GM21786 (cell line): Measurements from ENCODE around the gene BTNL2.

ENCODE experiments used
- ATAC-seq: cut with Tn5 transposase; IDR thresholded peaks from one replicate; pipeline ENCODE4 v1.9.1; 2021; ENCODE audit not compliant: unreplicated experiment

The BTNL2 gene

DNA sequence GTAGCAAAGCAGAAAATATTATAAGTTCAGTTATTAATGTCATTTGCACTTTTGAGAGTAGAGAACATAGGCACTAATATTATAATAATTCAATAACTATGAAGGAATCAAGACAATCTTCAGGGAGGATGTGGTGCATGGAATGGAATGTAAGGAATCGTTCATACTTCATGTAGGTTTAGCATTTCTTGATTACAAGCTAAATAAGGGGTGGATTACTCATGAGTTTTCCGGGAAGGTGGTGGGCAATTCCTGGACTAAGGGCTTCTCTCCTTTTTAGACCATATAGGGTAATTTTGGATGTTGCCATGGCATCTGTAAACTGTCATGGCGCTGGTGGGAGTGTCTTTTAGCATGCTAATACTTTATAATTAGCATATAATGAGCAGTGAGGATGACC lies 9.1 kb upstream of the BTNL2 start:
- ATAC-seq = no peak

DNA sequence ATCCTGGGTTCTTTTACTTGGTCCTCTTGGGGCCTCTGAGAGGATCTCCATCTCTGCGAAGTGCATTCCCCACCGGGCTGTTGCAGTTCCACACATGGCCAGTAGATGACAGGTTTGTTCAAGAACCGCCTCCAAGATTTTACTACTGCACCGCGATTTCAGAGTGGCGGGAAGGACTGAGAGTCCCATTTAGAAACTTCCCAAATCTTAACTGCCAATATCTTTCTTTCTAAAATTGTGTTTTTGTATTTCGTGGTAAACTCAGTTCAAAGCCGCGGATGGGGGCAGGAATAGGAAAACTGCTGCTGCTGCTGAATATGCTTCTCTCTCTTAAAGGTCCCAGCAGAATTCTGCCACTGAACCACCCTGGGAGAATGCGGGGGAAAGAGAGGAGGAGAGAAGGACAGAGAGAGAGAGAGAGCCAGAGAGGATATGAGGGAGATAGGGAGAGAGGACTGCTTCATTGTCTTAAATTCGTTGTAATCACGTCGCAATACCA lies 8.6 kb upstream of the BTNL2 start:
- no peak for ATAC-seq

DNA sequence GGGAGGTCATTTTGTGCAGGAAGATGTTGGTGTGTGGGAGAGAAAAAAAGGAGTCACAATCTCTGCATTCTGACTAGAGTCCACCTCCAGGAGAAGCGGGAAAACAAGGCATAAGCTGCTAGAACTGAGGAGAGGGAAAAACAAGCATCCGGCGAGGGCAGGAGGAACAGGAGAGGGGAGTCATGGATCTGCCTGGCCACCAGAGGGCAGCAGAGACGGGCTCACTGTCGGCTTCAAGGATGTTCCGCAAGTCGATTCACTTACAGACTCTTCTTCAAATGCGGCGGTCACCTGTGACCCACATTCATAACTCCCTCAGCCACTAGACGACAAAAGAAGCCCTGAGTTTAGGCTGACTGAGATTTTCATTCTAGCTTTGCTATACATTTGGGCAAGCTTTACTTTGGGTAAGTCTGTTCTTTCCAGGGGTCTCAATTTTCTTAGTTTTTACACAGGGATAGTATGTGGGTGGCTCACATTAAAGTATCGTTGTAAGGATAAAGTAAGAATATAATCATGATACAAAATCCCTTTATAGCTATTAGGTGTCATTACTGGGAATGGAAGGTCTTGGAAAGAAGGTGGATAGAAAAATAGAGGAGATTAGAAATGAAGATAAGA lies 6.6 kb upstream of the BTNL2 start:
- ATAC-seq = no peak

DNA sequence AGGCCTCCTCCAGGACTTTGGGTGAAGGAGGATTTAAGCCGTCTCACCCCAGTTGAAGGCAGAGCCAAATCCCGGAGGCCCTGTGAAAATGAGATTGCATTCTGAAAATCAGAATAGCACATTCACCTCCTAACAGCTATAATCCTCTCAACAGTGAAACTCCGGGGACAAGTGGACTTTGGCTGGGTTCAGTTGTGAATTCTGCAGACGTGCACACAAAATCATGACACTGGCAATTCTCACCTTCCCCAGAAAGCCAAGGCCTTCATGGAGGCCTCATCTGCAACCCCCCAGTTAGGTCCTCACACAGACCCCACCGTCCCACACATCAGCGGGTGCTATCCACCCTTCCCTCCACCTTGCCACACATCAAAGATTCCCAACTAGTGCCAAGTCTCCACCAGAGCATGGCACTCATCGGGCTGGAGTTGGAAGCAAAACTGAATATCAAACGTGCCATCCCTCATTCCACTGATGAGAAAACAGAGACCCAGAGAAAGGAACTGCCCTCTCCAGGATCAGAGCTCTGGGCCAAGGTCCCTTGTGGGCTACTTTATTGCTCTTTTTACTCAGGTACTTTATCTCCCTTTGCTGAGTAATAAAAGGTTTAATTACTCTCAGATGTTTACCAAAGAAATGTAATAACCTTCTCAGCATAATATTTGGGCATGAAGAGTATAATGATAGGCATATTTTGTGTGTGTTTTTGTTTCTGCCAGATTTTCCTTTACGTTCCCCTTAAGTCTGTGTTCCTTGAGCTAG lies 4.8 kb upstream of the BTNL2 start:
- no peak for ATAC-seq

DNA sequence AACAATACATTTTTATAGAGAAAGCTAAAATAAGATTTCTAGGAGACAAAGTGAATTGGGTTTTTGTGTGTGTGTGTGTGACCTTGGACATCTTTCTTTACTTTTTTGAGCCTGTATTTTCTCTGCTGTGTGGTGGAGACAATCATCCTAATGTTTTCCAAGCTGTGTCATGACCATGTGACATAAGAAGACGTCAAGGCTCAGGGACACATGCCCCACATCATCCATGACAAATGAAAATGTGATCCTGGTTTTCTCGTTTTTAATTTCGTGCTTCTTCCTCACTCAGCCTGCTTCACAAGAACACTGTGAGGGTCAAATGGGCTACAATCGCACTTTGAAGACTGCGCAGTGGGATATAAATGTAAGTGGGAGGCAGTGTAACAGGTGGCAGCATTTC lies 3.9 kb upstream of the BTNL2 start:
- ATAC-seq = no peak

DNA sequence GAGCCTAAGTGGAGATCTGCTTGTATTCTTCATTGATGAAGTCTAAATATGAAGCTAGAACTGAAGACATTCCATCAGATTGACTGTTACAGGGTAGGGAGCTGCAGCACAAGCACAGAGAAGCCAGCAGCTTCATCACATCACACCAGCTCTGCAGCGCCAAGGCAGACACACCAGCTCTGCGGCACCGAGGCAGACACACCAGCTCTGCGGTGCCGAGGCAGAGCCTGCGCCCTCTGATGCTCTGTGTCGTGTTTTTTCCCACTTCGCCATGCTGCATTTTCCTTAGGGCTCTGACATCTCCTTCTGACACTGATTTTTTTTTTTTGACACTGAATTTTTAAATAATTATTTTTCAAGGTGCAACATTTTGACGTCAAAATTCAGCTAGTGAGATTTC lies 784 bp downstream of the BTNL2 start:
- no peak for ATAC-seq

DNA sequence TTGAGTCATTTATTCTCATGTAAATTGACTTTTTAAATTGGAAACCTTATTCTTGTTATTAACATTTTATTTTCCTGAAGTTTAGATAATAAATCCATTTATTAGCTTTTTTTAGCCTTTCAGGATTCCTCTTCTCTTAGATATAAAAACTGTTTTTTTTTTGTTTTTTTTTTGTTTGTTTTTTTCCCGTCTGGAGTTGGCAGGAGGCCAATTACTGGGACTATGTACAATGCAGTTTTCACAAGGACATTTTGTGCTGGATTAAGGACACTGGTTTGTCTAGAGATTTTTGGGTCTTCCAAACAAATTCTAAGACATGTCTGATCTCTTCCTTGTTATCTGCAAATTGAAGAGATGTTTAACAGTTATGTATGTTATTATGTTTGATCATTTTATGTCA lies 1.3 kb downstream of the BTNL2 start:
- ATAC-seq = no peak

DNA sequence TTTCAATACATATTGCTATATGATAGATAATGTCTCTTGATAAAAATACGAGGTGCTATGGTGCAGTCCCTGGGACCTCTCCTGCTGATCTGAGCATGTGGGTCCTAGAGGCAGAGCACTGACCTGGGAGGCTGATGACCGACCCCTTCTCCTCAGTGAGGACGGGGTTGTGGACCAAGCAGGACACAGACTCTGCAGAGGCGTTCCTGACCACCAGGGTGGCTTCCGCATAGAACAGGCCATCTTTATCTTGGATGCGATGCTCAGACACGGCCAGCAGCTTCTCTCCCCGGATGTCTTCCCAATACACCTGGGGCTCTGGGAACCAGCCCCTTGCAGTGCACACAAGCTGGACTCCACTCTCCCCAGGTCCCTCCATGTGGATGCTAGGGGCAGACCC lies 4.2 kb downstream of the BTNL2 start:
- no peak for ATAC-seq

DNA sequence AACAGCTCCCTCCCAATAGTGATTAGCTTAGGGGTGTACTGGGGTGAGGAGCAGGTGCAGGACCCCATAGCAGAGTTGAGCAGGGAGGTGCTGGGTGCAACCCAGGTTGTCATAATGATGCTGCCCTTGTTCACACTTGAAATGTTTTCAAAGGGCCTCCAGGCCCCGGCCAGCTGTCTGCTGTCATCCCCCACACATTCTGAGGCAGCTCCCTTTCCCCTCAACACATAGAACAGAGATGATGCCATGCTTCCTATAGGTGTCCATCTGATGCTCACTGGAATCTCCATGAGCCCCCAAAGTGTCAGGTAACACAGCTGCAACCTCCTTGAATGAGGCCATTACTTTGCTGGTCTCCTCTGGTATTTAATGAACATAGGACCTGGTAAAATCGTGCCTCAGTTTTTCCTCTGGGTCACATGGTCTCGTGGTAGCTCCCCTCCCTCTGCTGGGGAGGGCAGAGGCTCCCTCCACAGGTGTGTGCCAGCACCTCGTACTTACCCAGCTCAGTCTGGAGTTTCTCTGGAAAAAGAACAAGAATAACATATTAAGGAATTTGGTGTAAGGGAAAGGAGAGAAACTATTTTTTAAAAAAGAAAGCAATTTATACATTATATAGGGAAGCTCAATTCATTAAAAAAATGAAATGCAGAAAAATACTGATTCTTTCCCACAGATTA lies 5.6 kb downstream of the BTNL2 start:
- no peak for ATAC-seq

DNA sequence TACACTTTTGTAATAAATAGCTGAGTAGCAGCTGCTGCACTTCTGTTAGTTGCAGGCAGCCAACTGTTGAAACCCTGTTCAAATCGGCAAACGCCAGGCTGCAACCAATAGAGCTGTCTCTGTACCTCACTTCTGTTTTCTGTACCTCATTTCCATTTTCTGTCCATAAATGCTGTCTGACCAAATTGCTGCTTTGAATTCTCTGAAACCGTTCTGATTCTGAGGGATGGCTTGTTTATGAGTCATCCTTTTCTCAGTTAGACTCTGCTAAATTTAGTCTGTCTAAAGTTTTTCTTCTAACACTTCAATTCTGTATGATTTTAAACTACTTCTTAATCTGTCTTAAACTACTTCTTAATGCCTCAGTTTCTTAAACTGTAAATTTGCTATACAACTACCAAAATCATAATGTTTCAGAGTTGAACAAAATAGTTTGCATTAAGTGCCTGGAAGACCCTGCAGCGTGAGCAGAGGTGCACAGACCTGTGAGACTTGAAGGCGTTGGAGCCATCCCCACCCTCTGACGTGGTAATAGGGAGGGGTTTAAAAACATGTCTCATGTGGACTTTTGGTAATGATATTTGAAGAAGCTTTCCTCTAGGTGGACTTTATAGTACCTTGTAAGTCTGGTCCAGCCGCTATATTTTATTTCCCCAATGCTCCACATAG lies 9.6 kb downstream of the BTNL2 start:
- peak; percentile 87 for ATAC-seq

DNA sequence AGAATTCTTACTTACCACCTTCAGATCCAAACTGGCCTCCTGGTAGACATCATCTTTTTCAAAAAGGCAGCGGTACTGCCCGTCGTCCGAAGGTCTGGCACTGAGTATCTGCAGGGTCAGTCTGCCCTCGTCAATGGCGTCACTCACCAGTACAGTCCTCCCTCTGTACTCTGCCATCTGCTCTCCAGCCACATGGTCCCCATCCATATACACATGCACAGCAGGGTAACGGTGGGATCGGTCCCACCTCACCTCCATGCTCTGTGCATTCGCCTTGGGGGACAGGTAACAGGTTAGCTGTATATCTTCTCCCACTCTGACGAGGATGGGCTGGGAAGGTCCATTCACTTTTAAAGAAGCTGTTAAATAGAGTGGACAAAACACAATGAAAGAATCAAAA lies 11.0 kb downstream of the BTNL2 start:
- ATAC-seq = no peak

DNA sequence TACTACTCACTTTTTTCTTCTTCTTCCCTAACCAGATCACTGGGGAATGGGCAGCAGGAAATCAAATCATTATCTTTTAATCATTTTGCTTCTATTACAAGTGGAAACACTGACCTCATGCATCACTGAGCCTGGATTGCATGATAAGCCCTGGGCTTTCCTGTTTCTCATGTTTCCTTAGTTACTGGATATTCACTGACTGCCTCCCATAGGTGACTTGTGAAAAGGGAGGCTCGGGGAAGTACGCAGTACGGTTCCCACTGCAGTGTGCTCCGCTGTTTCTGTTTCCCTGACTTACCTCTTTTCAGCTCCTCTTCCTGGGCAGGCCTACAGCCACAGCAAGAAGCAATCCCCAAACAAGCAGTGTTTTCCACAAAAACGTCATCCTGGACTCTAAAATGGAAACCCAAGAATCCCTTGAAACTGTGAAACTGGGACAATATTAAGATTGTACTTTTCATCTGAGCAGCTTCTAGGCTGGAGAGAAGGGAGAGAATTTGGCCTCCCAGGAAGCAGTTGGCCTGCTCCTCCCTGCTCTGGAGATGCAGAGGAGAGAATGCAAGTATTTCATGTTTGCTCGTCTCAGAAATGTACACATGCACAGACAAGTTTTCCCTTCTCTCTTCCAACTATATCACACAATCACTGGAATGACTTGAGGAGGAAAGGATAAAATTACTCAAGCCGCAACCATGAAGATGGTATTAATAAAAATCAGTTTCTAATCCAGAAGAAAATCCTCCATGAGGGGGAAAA lies 13.1 kb downstream of the BTNL2 start:
- ATAC-seq = no peak

DNA sequence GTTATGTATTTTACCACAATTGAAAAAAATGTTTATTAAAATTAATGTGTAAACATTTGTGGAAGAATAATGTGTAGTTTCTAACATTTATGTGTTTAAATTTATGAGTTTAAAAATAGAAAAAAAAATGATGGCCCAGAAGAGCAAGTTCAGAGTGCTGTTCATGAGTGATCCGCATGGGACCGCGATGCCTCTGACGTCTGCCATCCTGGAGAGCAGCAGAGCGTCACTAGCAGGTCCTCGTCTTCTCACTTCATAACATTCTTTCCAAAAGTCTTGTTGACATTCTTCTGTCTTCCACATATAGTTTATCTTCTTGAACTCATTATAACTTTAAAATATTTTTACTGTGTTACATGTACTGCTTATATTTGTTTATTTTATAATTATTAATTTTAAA lies 15.5 kb downstream of the BTNL2 start:
- no peak for ATAC-seq

DNA sequence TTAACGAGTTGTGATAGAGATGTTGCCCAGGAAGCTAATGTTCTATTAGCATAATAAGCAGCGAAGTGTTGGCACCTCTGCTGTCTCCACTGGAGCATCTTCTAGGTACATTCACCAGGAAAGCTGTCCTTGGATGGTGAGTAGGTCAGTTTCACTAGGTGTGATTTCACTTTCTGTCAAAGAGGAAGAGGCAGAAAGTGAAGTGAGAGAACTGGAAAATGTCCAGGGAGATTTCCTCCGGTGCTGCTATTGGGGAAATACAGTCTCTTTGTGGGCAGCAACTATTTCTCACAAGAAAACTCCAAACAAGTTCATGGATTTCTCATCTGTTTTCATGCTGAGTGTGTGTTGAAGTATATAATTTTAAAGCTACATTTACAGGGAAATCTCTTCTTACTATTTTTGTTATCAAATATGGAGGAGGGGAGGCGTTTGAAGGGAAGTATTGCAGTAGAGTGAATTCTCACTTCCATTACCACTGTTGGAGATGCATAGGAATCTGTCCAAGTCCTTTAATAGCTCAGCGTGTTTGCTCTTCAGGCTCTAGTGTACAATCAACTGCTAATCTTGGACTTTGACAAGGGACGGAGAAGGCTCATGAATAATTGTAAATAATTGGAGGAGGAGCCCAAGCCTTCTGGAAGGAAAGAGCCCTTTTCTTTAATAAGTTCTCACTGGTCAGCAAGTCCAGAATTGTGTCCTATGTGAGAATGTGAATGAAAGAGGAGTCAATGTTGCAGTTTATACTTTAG lies 19.2 kb downstream of the BTNL2 start:
- ATAC-seq = no peak

DNA sequence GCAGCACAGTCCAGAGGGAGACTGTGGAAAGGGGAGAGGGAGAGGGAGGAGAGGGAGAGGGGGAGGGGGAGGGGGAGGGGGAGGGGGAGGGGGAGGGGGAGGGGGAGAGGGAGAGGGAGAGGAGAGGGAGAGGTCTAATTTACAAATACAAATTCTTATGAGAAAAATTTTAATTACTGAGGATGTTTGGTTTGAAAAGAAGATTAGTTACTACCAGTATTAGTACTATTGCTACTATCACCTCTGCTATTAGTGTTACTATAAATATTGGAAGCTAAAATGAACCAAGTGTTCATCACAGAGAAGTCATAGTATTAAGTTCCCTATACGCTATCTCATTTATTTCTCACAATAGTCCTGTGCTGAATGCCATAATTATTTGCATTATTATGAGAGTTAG lies 20.9 kb downstream of the BTNL2 start:
- ATAC-seq = no peak

DNA sequence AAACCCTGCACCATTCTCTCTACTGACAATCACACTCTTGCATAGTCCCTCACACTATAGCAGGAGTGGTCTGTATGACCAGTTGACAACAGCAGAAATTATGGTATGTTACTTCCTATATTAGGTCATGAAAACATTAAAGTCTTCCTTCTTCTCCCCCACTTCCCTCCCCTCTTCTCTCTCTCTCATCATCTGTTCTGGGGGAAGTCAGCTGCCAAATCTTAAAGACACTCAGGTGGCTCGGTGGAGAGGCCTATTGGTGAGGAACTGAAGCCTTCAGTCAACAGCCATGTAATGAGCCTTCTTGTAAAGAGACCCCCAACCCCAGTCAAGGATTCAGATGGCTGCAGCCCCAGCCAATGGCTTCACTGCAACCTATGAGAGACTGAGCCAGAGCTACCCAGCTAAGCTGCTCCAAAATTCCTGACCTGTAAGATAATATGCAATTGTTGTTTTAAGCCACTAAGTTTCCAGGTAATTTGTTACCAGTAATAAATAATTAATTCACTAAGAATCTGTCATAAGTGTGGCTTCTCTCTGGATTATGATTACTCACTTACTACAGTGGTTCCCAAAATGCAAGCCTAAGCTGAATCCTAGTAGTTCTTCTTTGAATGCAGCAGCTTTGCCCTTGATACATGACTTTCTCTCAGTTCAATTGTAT lies 24.1 kb downstream of the BTNL2 start:
- ATAC-seq = no peak

DNA sequence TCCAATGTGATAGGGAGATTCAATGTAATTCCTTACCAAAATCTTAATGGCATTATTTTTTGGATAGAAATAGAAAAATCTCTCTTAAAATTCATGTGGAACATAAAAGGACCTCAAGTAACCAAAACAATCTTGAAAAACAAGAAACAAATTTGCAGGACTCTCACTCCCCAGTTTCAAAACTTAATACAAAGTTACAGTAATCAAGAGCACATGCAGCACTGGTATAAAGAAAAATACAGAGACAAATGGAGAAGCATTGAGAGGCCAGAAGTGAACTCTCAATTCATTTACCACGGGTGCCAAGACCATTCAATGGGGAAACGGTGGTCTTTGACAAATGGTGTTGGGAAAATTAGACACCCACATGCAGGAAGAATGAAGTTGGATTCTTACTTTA lies 27.4 kb downstream of the BTNL2 start:
- ATAC-seq = no peak

DNA sequence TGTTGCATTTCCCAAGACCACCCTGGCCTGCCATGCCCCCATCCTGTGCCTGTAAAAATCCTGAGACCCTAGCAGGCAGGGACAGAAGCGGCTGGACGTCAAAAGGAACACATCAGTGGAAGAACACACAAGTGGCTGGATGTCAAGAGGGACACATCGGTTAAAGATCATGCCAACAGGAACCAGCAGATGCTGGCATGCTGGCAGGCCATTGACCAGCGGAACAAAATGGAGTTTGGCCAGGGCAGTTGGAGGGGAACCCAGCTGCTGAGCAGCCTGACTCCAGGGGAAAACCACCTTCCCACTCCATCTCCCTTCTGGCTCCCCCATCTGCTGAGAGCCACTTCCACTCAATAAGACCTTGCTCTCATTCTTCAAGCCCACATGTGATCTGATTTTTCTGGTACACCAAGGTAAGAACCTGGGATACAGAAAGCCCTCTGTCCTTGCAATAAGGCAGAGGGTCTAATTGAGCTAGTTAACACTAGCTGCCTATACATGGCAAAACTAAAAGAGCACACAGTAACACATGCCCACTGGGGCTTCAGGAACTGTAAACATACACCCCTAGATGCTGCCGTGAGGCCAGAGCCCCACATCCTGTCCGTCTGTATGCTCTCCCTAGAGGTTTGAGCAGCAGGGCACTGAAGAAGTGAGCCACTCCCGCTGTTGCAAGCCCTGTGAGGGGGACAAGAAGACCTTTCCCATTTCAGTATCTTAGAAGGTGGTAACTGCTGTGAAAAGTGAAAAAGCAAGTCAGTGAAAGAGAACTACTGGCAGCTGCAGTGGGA lies 31.0 kb downstream of the BTNL2 start:
- no peak for ATAC-seq

DNA sequence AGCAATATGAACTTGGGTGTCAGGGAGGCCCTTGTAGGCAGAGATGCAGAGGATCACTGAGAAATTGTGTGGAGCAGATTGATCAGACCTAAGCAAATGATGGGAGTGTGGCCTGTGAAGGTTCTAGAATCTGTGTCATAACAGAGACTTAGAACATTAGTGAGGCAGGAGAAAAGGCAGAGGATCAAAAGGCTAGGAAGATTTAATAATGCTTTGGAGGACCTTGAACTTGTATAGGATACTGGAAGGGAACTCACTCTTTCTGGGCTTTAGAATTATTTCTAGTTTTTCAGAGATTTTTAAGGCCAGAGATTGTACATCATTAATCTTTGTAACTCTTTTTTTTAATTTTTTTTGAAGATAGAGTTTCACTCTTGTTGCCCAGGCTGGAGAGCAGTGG lies 35.2 kb downstream of the BTNL2 start, which contains the start of gene TSBP1:
TSBP1 (minus strand) TSS at position 101 of the 400 bp plus-strand sequence. CDS start 197 bp downstream, outside the sequence.
- ATAC-seq = no peak
